MCF 10A (cell line): ENCODE results near the gene MOBP. TPM values are rescaled to one million over a fixed set of nuclear protein-coding genes. Genes with fewer than 3 reads are reported as not detected.

ENCODE experiments used
- BruUV-seq: library from RNA; stranded (reverse); fragments of 400-500 nt; replicated peaks from 2 replicates; lab custom pipeline; 2021; lab: Mats Ljungman, UMichigan
- CTCF ChIA-PET: fragments of 300-600 bp; sonication (Branson Sonifier 250); formaldehyde crosslinking; extraction: SDS; loops from one replicate; lab custom pipeline; 2021; ENCODE audit warnings: antibody characterized with exemption, inconsistent platforms; lab: Yijun Ruan, JAX
- POLR2A ChIA-PET: fragments of 300-600, 350-650 bp; sonication (Branson Sonifier 250); formaldehyde crosslinking; extraction: SDS; loops from one replicate; lab custom pipeline; 2020; ENCODE audit warnings: antibody characterized with exemption, inconsistent platforms; lab: Yijun Ruan, JAX
- DNase-seq: peaks from one replicate; pipeline ENCODE4 v3.0.0-alpha.2; 2018; ENCODE audit not compliant: unreplicated experiment
- H3K27ac Mint-ChIP-seq: one replicate; pipeline ENCODE4 v1.8.0; 2022; ENCODE audit warnings: mild to moderate bottlenecking, low read depth, mixed read lengths; ENCODE audit not compliant: unreplicated experiment
- H3K27me3 Mint-ChIP-seq: one replicate; pipeline ENCODE4 v1.8.0; 2022; ENCODE audit warnings: mixed read lengths; ENCODE audit not compliant: insufficient read depth, unreplicated experiment
- H3K36me3 Mint-ChIP-seq: one replicate; pipeline ENCODE4 v1.8.0; 2022; ENCODE audit warnings: mild to moderate bottlenecking, moderate library complexity, mixed read lengths; ENCODE audit not compliant: insufficient read depth, unreplicated experiment
- H3K4me1 Mint-ChIP-seq: one replicate; pipeline ENCODE4 v1.8.0; 2022; ENCODE audit warnings: mixed read lengths; ENCODE audit not compliant: insufficient read depth, unreplicated experiment
- H3K4me3 Mint-ChIP-seq: one replicate; pipeline ENCODE4 v1.8.0; 2022; ENCODE audit warnings: mild to moderate bottlenecking, moderate library complexity, mixed read lengths; ENCODE audit not compliant: unreplicated experiment
- H3K9me3 Mint-ChIP-seq: one replicate; pipeline ENCODE4 v1.8.0; 2022; ENCODE audit warnings: mixed read lengths; ENCODE audit not compliant: unreplicated experiment
- CTCF ChIP-seq: fragments of 200-600 bp; IDR thresholded peaks from one replicate; pipeline ENCODE4 v1.8.0; 2022; ENCODE audit warnings: antibody characterized with exemption, mild to moderate bottlenecking; ENCODE audit not compliant: unreplicated experiment
- intact Hi-C: fragments of 100-400 bp; cut with micrococcal nuclease; formaldehyde crosslinking; loops from 2 replicates; pipeline ENCODE4 v1.14.1; 2022
- total RNA-seq: library from RNA; stranded (reverse); gene quantifications from 2 replicates; pipeline ENCODE4 v1.2.3, GENCODE V29; 2022

The MOBP gene
- total RNA-seq, 1 experiment from 2014 or later: 0.21 TPM

GRCh38 chr3:39429466-39429865 is 38.0 kb upstream of the MOBP start:
- DNase-seq: no peak
- H3K27me3 Mint-ChIP-seq: no peaks in the 10 kb centered on the region
- intact Hi-C loops: no loop called here
- no TSS peak for BruUV-seq
- POLR2A ChIA-PET: no interaction called here
- H3K4me3 Mint-ChIP-seq: no peak overlapping the region
- peaks cover 9% of the 10 kb centered on the region for H3K4me1 Mint-ChIP-seq
- H3K36me3 Mint-ChIP-seq: no peaks in the 10 kb centered on the region
- no peak overlapping the region for H3K27ac Mint-ChIP-seq
- CTCF ChIA-PET: interaction anchor here (0.6 to 2.9 kb wide), 3 partner anchors 13 to 26 kb away, joined by 3 to 24 read pairs (median 5); no protein-coding TSS in a partner anchor
- H3K9me3 Mint-ChIP-seq: no peaks in the 10 kb centered on the region
- no peak for TF ChIP-seq CTCF

GRCh38 chr3:39432342-39432741 is 35.1 kb upstream of the MOBP start:
- POLR2A ChIA-PET: interaction anchor here (1.2 kb wide), 1 partner anchor 8 kb away, joined by 5 read pairs; no protein-coding TSS in a partner anchor
- Mint-ChIP-seq H3K27me3 (no peaks in the 10 kb centered on the region), H3K4me3 (no peak overlapping the region), H3K27ac (no peak overlapping the region), H3K4me1 (peaks cover 17% of the 10 kb centered on the region), H3K36me3 (no peaks in the 10 kb centered on the region), H3K9me3 (no peaks in the 10 kb centered on the region)
- CTCF ChIA-PET: interaction anchor here (1.2 to 2.9 kb wide), 3 partner anchors 14 to 67 kb away, joined by 5 to 24 read pairs (median 6); no protein-coding TSS in a partner anchor
- peak; percentile 33 for DNase-seq
- no TSS peak for BruUV-seq
- intact Hi-C loops: no loop called here
- no peak for TF ChIP-seq CTCF

GRCh38 chr3:39433642-39434041 is 33.8 kb upstream of the MOBP start:
- H3K27ac Mint-ChIP-seq: peak overlapping the region; percentile 69
- no peak for DNase-seq
- BruUV-seq: no TSS peak
- POLR2A ChIA-PET: interaction anchor here (0.8 kb wide), 1 partner anchor 49 kb away, joined by 3 read pairs; no protein-coding TSS in a partner anchor
- no peaks in the 10 kb centered on the region for H3K36me3 Mint-ChIP-seq
- intact Hi-C loops: no loop called here
- no peak for TF ChIP-seq CTCF
- CTCF ChIA-PET: interaction anchor here (1.2 kb wide), 1 partner anchor 13 kb away, joined by 5 read pairs; no protein-coding TSS in a partner anchor
- no peaks in the 10 kb centered on the region for H3K9me3 Mint-ChIP-seq
- no peaks in the 10 kb centered on the region for H3K27me3 Mint-ChIP-seq
- peaks cover 17% of the 10 kb centered on the region for H3K4me1 Mint-ChIP-seq
- H3K4me3 Mint-ChIP-seq: no peak overlapping the region

GRCh38 chr3:39434574-39434973 is 32.9 kb upstream of the MOBP start:
- no peaks in the 10 kb centered on the region for H3K27me3 Mint-ChIP-seq
- intact Hi-C loops: no loop called here
- POLR2A ChIA-PET: interaction anchor here (0.8 to 1.6 kb wide), 2 partner anchors 27 to 50 kb away, joined by 3 read pairs; no protein-coding TSS in a partner anchor
- CTCF ChIA-PET: interaction anchor here (0.5 to 1.4 kb wide), 7 partner anchors 9 to 130 kb away, joined by 3 to 6 read pairs (median 3); no protein-coding TSS in a partner anchor
- no peak overlapping the region for H3K4me3 Mint-ChIP-seq
- DNase-seq: peak; percentile 61
- no TSS peak for BruUV-seq
- H3K4me1 Mint-ChIP-seq: peaks cover 17% of the 10 kb centered on the region
- H3K36me3 Mint-ChIP-seq: no peaks in the 10 kb centered on the region
- no peak for TF ChIP-seq CTCF
- H3K9me3 Mint-ChIP-seq: no peaks in the 10 kb centered on the region
- H3K27ac Mint-ChIP-seq: peak overlapping the region; percentile 69
